ENCODE results near the gene KHDC1. TPM values are rescaled to one million over a fixed set of nuclear protein-coding genes. Genes with fewer than 3 reads are reported as not detected.

KHDC1 gene
- total and polyA plus RNA-seq, 2 of the 8 experiments (the other 6 are each of a cell fraction or from before 2014, with no cell fraction given): 4.3 to 7.3 TPM

DNA sequence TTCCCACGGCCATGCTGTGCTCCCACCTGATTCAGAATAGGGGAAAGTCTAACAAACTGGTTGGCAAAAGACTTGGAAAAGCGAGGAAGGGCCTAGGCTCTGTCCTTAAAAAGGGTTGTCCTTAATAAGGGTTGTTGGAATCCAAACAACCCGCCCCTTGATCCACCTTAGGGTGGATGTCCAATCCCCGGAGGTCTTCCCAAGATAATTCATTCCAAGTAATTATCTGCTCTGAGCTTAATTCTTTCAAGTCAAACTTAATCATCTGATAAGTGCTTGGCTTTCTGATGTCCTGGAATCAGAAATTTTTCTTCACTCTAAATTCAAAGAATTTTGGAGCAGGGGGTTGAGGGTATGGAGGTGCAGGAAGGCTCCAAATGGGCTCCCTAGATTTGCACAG lies 37.6 kb downstream of the KHDC1 start, which contains the start of gene KHDC1L:
Gene KHDC1L (minus strand): TSS at position 101 of the 400 bp plus-strand sequence. CDS start 88 bp downstream, at position 13.
- no peaks in the 10 kb centered on the region for H3K23me2 ChIP-seq (ENCODE audit: low read depth, low read length)
- no peak within 1 kb of the TSS for H3K27ac ChIP-seq (ENCODE audit: low read depth, low read length)
- H3K4me2 ChIP-seq (ENCODE audit: insufficient read depth in 1 of 2, low read depth in 2 of 2, low read length in 2 of 2): no peak within 1 kb of the TSS
- no peaks in the 10 kb centered on the region for H3K79me2 ChIP-seq (ENCODE audit: control insufficient read depth in 1 of 2, insufficient read depth in 2 of 2, low read length in 2 of 2)
- FAIRE-seq: no peak
- no peak within 1 kb of the TSS for H2BK5ac ChIP-seq (ENCODE audit: low read depth, low read length)
- ChIA-PET POLR2A (ENCODE audit: partially characterized antibody) (interaction anchor here (0.6 kb wide), 1 partner anchor 11 kb away, joined by 4 read pairs; no protein-coding TSS in a partner anchor), CTCF (ENCODE audit: partially characterized antibody) (no interaction called here)
- no peak within 1 kb of the TSS for H4K8ac ChIP-seq (ENCODE audit: extremely low read depth, insufficient read depth, low read length)
- H3K36me3 ChIP-seq (ENCODE audit: control insufficient read depth in 2 of 4, insufficient read depth in 4 of 4, low read length in 3 of 4): no peaks in the 10 kb centered on the region
- 90% methylated on average over 4 of the region's 4 CpGs; no CpG with 5 or more reads in 1 of the 2 experiments for WGBS, 2 experiments (ENCODE audit: extremely low coverage in 1 of 2, insufficient coverage in 1 of 2, insufficient read length in 1 of 2, insufficient replicate concordance in 2 of 2, low coverage in 1 of 2, low lambda C conversion rate in 2 of 2, missing lambda C conversion rate in 1 of 2)
- no peak within 1 kb of the TSS for H4K5ac ChIP-seq (ENCODE audit: insufficient read length, low read depth, low read length)
- no peaks in the 10 kb centered on the region for H3K4me1 ChIP-seq (replicated peaks in 1 of 4; ENCODE audit: control insufficient read depth in 3 of 4, insufficient read depth in 4 of 4, low read length in 3 of 4)
- no peak within 1 kb of the TSS for H3K4ac ChIP-seq (replicated peaks; ENCODE audit: insufficient read length, low read depth, low read length)
- no peak within 1 kb of the TSS for H2BK120ac ChIP-seq (replicated peaks; ENCODE audit: low read depth, low read length)
- no peak within 1 kb of the TSS for H2AFZ ChIP-seq (ENCODE audit: low read length)
- no peak within 1 kb of the TSS for H3K14ac ChIP-seq (ENCODE audit: insufficient read length)
- no peak within 1 kb of the TSS for H3K18ac ChIP-seq (ENCODE audit: extremely low read depth, low read length)
- H2BK15ac ChIP-seq (ENCODE audit: low read length): no peak within 1 kb of the TSS
- H3K9ac ChIP-seq (replicated peaks in 1 of 4; ENCODE audit: extremely low read depth in 1 of 4, low read depth in 3 of 4, low read length in 3 of 4): no peak within 1 kb of the TSS
- no peaks in the 10 kb centered on the region for H3K79me1 ChIP-seq (ENCODE audit: low read depth, low read length)
- H2BK12ac ChIP-seq (ENCODE audit: low read depth, low read length): no peak within 1 kb of the TSS
- DNase-seq (ENCODE audit: low read depth in 1 of 2, low spot score in 2 of 2): no peak
- H2BK20ac ChIP-seq (ENCODE audit: low read length): no peak within 1 kb of the TSS
- H3K23ac ChIP-seq (ENCODE audit: insufficient read length): no peak within 1 kb of the TSS
- no peak within 1 kb of the TSS for H3K4me3 ChIP-seq (ENCODE audit: extremely low read depth in 1 of 4, insufficient read depth in 2 of 4, low read depth in 3 of 4, low read length in 4 of 4)
- H4K20me1 ChIP-seq (replicated peaks in 1 of 2; ENCODE audit: control insufficient read depth in 1 of 2, insufficient read depth in 2 of 2, low read length in 2 of 2): no peaks in the 10 kb centered on the region
- TF ChIP-seq CBX8 (IDR thresholded peaks at IDR 0.05; ENCODE audit: borderline replicate concordance, low read depth, low read length) (no peak), TCF12 (IDR thresholded peaks at IDR 0.05; ENCODE audit: low read depth, low read length) (no peak), SIN3A (conservative IDR thresholded peaks at IDR 0.05 in 1 of 2, IDR thresholded peaks at IDR 0.05 in 1 of 2; ENCODE audit: low read depth in 1 of 2, low read length in 2 of 2) (no peak), SRF (IDR thresholded peaks at IDR 0.05; ENCODE audit: low read depth, low read length) (no peak), CEBPB (IDR thresholded peaks at IDR 0.05; ENCODE audit: low read depth, low read length) (no peak), SP1 (IDR thresholded peaks at IDR 0.05; ENCODE audit: low read depth, low read length) (no peak), KDM4A (IDR thresholded peaks at IDR 0.05; ENCODE audit: low read depth, low read length, severe bottlenecking) (no peak)
- H2AK5ac ChIP-seq (ENCODE audit: low read depth, low read length): no peak within 1 kb of the TSS
- H3K9me3 ChIP-seq (ENCODE audit: insufficient read depth in 2 of 2, low read depth in 1 of 2, low read length in 1 of 2): no peaks in the 10 kb centered on the region
- no peak within 1 kb of the TSS for H3K56ac ChIP-seq (replicated peaks; ENCODE audit: insufficient read length, low read depth, low read length)
- no peak within 1 kb of the TSS for H4K91ac ChIP-seq (replicated peaks; ENCODE audit: insufficient read length, low read length)
- no peaks in the 10 kb centered on the region for H3K27me3 ChIP-seq (replicated peaks in 1 of 4; ENCODE audit: control insufficient read depth in 3 of 4, extremely low read depth in 1 of 4, insufficient read depth in 3 of 4, low read length in 3 of 4)

Data from H1 (cell line).